Uterus (tissue), 4 donors: ENCODE data around the gene NKX2-8. TPM values are rescaled to one million over a fixed set of nuclear protein-coding genes. Genes with fewer than 3 reads are reported as not detected.

Experiments
- DNase-seq, 2 donors: peaks; one replicate each; pipeline ENCODE4 v3.0.0-alpha.2; 2019 to 2020
- H3K27ac ChIP-seq, 2 donors: fragments of 200-600 bp; sonication (generic); 1 replicate in 1 of 2; 2 replicates in 1 of 2; pipeline ENCODE4 v1.5.1; 2016 to 2018
- H3K27me3 ChIP-seq, 2 donors: fragments of 200-600 bp; sonication (generic); one replicate each; pipeline ENCODE4 v1.5.1; 2018 to 2019; ENCODE audit warnings: control low read depth in 1 of 2
- H3K36me3 ChIP-seq, 2 donors: fragments of 200-600 bp; sonication (generic); one replicate each; pipeline ENCODE4 v1.5.1; 2019; ENCODE audit warnings: control low read depth in 1 of 2
- H3K4me1 ChIP-seq, 2 donors: fragments of 200-600 bp; sonication (generic); one replicate each; pipeline ENCODE4 v1.5.1; 2018 to 2019; ENCODE audit warnings: control low read depth in 1 of 2
- H3K4me3 ChIP-seq, 2 donors: fragments of 200-600 bp; sonication (generic); 1 replicate in 1 of 2; 2 replicates in 1 of 2; pipeline ENCODE4 v1.5.1; 2018 to 2019; ENCODE audit warnings: mild to moderate bottlenecking in 1 of 2
- H3K9me3 ChIP-seq, 2 donors: fragments of 200-600 bp; sonication (generic); one replicate each; pipeline ENCODE4 v1.5.1; 2019; ENCODE audit warnings: control low read depth in 1 of 2
- CTCF ChIP-seq, 4 experiments: fragments of 200-600 bp in 2 of 4; fragments of 450-650 bp in 2 of 4; sonication (generic) in 2 of 4; IDR thresholded peaks; one replicate each; pipeline ENCODE4 v1.5.1; 2016 to 2019; ENCODE audit warnings: antibody characterized with exemption in 4 of 4, mild to moderate bottlenecking in 2 of 4, moderate library complexity in 1 of 4
- POLR2A ChIP-seq, 2 donors: fragments of 450-650 bp; IDR thresholded peaks; one replicate each; pipeline ENCODE4 v1.6.1; 2016; ENCODE audit warnings: antibody characterized with exemption in 2 of 2, mild to moderate bottlenecking in 1 of 2, moderate library complexity in 1 of 2
- intact Hi-C: fragments of 100-400 bp; cut with DNase I; formaldehyde crosslinking; loops from one replicate; pipeline ENCODE4 v1.15.1; 2023; ENCODE audit warnings: low total_unique reads
- total RNA-seq, 4 donors: library from RNA; depleted of rRNA in 3 of 4; stranded (reverse); fragments of >200 nt in 3 of 4; gene quantifications; one replicate each; pipeline versions ENCODE4 v1.1.0 to v1.2.4, GENCODE V29; 2014 to 2023
- donor health status: DM: yes; HTN: yes; CAD: no.

NKX2-8 gene
- total RNA-seq, result under 1 TPM in 1 of 4 donors, not detected in 3; 0.46 TPM

GRCh38 chr14:36582011-36582873 is at the start of gene NKX2-8:
Gene NKX2-8 (minus strand): TSS chr14:36582614. CDS start chr14:36582389, 225 bp downstream.
- no peak for DNase-seq
- intact Hi-C loops, result no loop called here
- no peak for TF ChIP-seq POLR2A (IDR thresholded peaks at IDR 0.05)
- TF ChIP-seq CTCF (IDR thresholded peaks at IDR 0.05), result no peak
- Histone ChIP-seq H3K27me3 (peaks cover 0 to 39% of the 10 kb centered on the region in 2 donors), H3K27ac (no peak within 1 kb of the TSS), H3K4me3 (peak within 1 kb of the TSS; percentile 11 to 16), H3K36me3 (no peaks in the 10 kb centered on the region), H3K9me3 (no peaks in the 10 kb centered on the region), H3K4me1 (peaks cover 0 to 20% of the 10 kb centered on the region in 2 donors)

- intact Hi-C loops, result no loop called here
- Histone ChIP-seq H3K27me3 (no peaks in the 10 kb centered on the region), H3K4me1 (no peaks in the 10 kb centered on the region), H3K9me3 (no peaks in the 10 kb centered on the region), H3K27ac (no peak overlapping the region), H3K4me3 (no peak overlapping the region), H3K36me3 (no peaks in the 10 kb centered on the region)
- DNase-seq, result no peak
- no peak for TF ChIP-seq POLR2A (IDR thresholded peaks at IDR 0.05)
- TF ChIP-seq CTCF (IDR thresholded peaks at IDR 0.05), result no peak
Observed at GRCh38 chr14:36627981-36628380, 45.6 kb upstream of the NKX2-8 start.

- no peak for TF ChIP-seq POLR2A (IDR thresholded peaks at IDR 0.05)
- TF ChIP-seq CTCF (IDR thresholded peaks at IDR 0.05), result no peak
- no peaks in the 10 kb centered on the region for H3K27me3 ChIP-seq
- no peaks in the 10 kb centered on the region for H3K36me3 ChIP-seq
- no peaks in the 10 kb centered on the region for H3K9me3 ChIP-seq
- intact Hi-C loops, result no loop called here
- H3K27ac ChIP-seq, result no peak overlapping the region
- H3K4me3 ChIP-seq, result no peak overlapping the region
- no peak for DNase-seq
- no peaks in the 10 kb centered on the region for H3K4me1 ChIP-seq
Observed at GRCh38 chr14:36626151-36626550, 43.7 kb upstream of the NKX2-8 start.

- H3K4me3 ChIP-seq, result no peak overlapping the region
- no peaks in the 10 kb centered on the region for H3K4me1 ChIP-seq
- no peaks in the 10 kb centered on the region for H3K36me3 ChIP-seq
- TF ChIP-seq CTCF (IDR thresholded peaks at IDR 0.05) (no peak), POLR2A (IDR thresholded peaks at IDR 0.05) (no peak)
- no peak overlapping the region for H3K27ac ChIP-seq
- no peak for DNase-seq
- peaks cover 0 to 2% of the 10 kb centered on the region in 2 donors for H3K27me3 ChIP-seq
- intact Hi-C loops, result no loop called here
- H3K9me3 ChIP-seq, result no peaks in the 10 kb centered on the region
Observed at GRCh38 chr14:36625436-36625835, 43.0 kb upstream of the NKX2-8 start.

GRCh38 chr14:36625014-36625413 is 42.6 kb upstream of the NKX2-8 start:
- no peak overlapping the region for H3K27ac ChIP-seq
- H3K9me3 ChIP-seq, result no peaks in the 10 kb centered on the region
- no peaks in the 10 kb centered on the region for H3K4me1 ChIP-seq
- H3K4me3 ChIP-seq, result no peak overlapping the region
- DNase-seq, result no peak
- no peak for TF ChIP-seq CTCF (IDR thresholded peaks at IDR 0.05)
- no peak for TF ChIP-seq POLR2A (IDR thresholded peaks at IDR 0.05)
- peaks cover 0 to 4% of the 10 kb centered on the region in 2 donors for H3K27me3 ChIP-seq
- intact Hi-C loops, result no loop called here
- H3K36me3 ChIP-seq, result no peaks in the 10 kb centered on the region
